Brain microvascular endothelial cell (primary cell): Measurements from ENCODE around the gene PSORS1C1.

ENCODE experiments used
- DNase-seq: peaks from one replicate; pipeline ENCODE4 v3.0.0-alpha.2; 2020
- H3K27ac ChIP-seq: fragments of 250-450 bp; sonication (Bioruptor Pico); 2 replicates; pipeline ENCODE4 v1.5.1; 2020; ENCODE audit warnings: mild to moderate bottlenecking, moderate library complexity
- H3K27me3 ChIP-seq: fragments of 250-450 bp; sonication (Bioruptor Pico); replicated peaks from 2 replicates; pipeline ENCODE4 v1.5.1; 2020; ENCODE audit warnings: mild to moderate bottlenecking
- H3K36me3 ChIP-seq: fragments of 250-450 bp; sonication (Bioruptor Pico); replicated peaks from 2 replicates; pipeline ENCODE4 v1.5.1; 2020; ENCODE audit warnings: mild to moderate bottlenecking
- H3K4me3 ChIP-seq: 2 replicates; pipeline ENCODE4 v1.5.1; 2011; ENCODE audit warnings: low read depth, mild to moderate bottlenecking, control low read depth, low read length, moderate library complexity
- CTCF ChIP-seq: IDR thresholded peaks from 2 replicates; pipeline ENCODE4 v1.5.1; 2011; ENCODE audit warnings: low read depth, mild to moderate bottlenecking, moderate library complexity, low read length, control low read depth, inconsistent platforms; ENCODE audit errors: missing control alignments
- in situ Hi-C: cut with HindIII; loops from 2 replicates; pipeline ENCODE4 v1.10.0; 2017; ENCODE audit warnings: low sequenced_read_pairs, low pct_ligation_motif_present

The PSORS1C1 gene

GRCh38 chr6:31171931-31172905 lies 57.6 kb downstream of the PSORS1C1 start:
- in situ Hi-C loops, result no loop called here
- TF ChIP-seq CTCF, result no peak

GRCh38 chr6:31172973-31173384 lies 58.4 kb downstream of the PSORS1C1 start:
- H3K27me3 ChIP-seq, result no peaks in the 10 kb centered on the region
- in situ Hi-C loops, result no loop called here
- H3K27ac ChIP-seq, result no peak overlapping the region
- DNase-seq, result no peak
- no peak overlapping the region for H3K4me3 ChIP-seq
- no peak for TF ChIP-seq CTCF
- no peaks in the 10 kb centered on the region for H3K36me3 ChIP-seq

More at GRCh38 chr6:31171931-31172905, 57.6 kb downstream of the PSORS1C1 start:
- H3K27ac ChIP-seq, result no peak overlapping the region
- H3K36me3 ChIP-seq, result no peaks in the 10 kb centered on the region
- H3K4me3 ChIP-seq, result no peak overlapping the region
- H3K27me3 ChIP-seq, result no peaks in the 10 kb centered on the region
- DNase-seq, result no peak

GRCh38 chr6:31173406-31173805 lies 58.8 kb downstream of the PSORS1C1 start:
- no peak overlapping the region for H3K27ac ChIP-seq
- H3K36me3 ChIP-seq, result no peaks in the 10 kb centered on the region
- no peaks in the 10 kb centered on the region for H3K27me3 ChIP-seq
- no peak for TF ChIP-seq CTCF
- H3K4me3 ChIP-seq, result no peak overlapping the region
- no peak for DNase-seq
- in situ Hi-C loops, result no loop called here

- TF ChIP-seq CTCF, result no peak
- in situ Hi-C loops, result no loop called here
- Histone ChIP-seq H3K4me3 (no peak overlapping the region), H3K27me3 (no peaks in the 10 kb centered on the region), H3K27ac (no peak overlapping the region), H3K36me3 (no peaks in the 10 kb centered on the region)
- no peak for DNase-seq
Observed at GRCh38 chr6:31174378-31174777, 59.8 kb downstream of the PSORS1C1 start.

- TF ChIP-seq CTCF, result no peak
- no peak overlapping the region for H3K4me3 ChIP-seq
- H3K36me3 ChIP-seq, result no peaks in the 10 kb centered on the region
- H3K27ac ChIP-seq, result no peak overlapping the region
- peak; percentile 32 for DNase-seq
- H3K27me3 ChIP-seq, result no peaks in the 10 kb centered on the region
- in situ Hi-C loops, result no loop called here
Observed at GRCh38 chr6:31175971-31176370, 61.4 kb downstream of the PSORS1C1 start.
